Upper lobe of right lung (tissue), 1 donor: ENCODE results near the gene ABCF1. TPM values are rescaled to one million over a fixed set of nuclear protein-coding genes. Genes with fewer than 3 reads are reported as not detected.

Experiments
- ATAC-seq: fragments of 200-7000 bp; cut with Tn5 transposase; one replicate; pipeline ENCODE4 v1.9.1; 2020; ENCODE audit warnings: mild to moderate bottlenecking, moderate library complexity
- DNase-seq: peaks from one replicate; pipeline ENCODE4 v3.0.0-alpha.2; 2020
- H3K27ac ChIP-seq: fragments of 200-600 bp; one replicate; pipeline ENCODE4 v1.8.0; 2022
- H3K27me3 ChIP-seq: fragments of 200-600 bp; one replicate; pipeline ENCODE4 v1.8.0; 2022; ENCODE audit warnings: mild to moderate bottlenecking
- H3K36me3 ChIP-seq: fragments of 200-600 bp; one replicate; pipeline ENCODE4 v1.8.0; 2022
- H3K4me1 ChIP-seq: fragments of 200-600 bp; one replicate; pipeline ENCODE4 v1.8.0; 2022
- H3K4me3 ChIP-seq: fragments of 200-600 bp; one replicate; pipeline ENCODE4 v1.8.0; 2022; ENCODE audit warnings: mild to moderate bottlenecking
- H3K9me3 ChIP-seq: fragments of 200-600 bp; one replicate; pipeline ENCODE4 v1.8.0; 2022
- CTCF ChIP-seq: fragments of 200-600 bp; IDR thresholded peaks from one replicate; pipeline ENCODE4 v1.8.0; 2022; ENCODE audit warnings: antibody characterized with exemption
- intact Hi-C: fragments of 100-400 bp; cut with DNase I; formaldehyde crosslinking; loops from one replicate; pipeline ENCODE4 v1.11.0; 2022
- total RNA-seq: library from RNA; stranded (reverse); fragmentation: NEBNext Ultra II Directional; extraction: Animal tissue kit (Norgen Biotek cat#: 25700); gene quantifications from one replicate; pipeline ENCODE4 v1.2.1, GENCODE V29; 2021
- donor health status: DM: no; HTN: yes; CAD: no; lungs with severe emphysema.

Gene ABCF1
- total RNA-seq, 1 donor from 2014 or later = 42.5 TPM

DNA sequence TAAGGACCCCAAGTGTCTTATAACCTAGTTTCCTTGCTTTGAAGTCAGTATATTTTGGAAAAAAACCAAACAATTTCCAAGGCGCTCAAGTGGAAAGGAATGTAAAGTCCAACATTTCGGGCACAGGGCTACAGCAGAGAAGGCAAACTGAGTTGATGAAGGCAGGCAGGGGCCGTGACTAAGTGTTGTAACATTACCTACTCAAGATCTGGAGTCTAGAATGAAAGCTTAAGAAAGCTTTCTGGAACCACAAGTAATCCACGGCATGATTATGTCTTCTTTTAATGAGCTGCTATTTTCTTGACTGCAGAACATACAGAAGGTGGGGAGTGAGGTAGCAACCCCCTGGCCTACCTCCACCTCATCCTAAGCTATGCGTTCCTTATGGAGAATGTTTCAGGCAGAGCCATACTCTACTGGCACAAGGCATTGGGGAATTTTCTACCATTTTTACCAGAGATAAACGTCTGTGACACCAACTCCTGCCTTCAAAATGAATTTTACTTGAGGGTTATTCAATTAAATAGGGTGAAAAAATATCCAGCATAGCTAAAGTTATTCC lies 41.5 kb downstream of the ABCF1 start:
- H3K27me3 ChIP-seq = no peaks in the 10 kb centered on the region
- DNase-seq = no peak
- H3K27ac ChIP-seq = peak overlapping the region; percentile 20
- intact Hi-C loops = no loop called here
- ATAC-seq = no peak
- peaks cover 30% of the 10 kb centered on the region for H3K4me1 ChIP-seq
- H3K4me3 ChIP-seq = no peak overlapping the region
- no peaks in the 10 kb centered on the region for H3K9me3 ChIP-seq
- TF ChIP-seq CTCF = no peak
- H3K36me3 ChIP-seq = peaks cover 31% of the 10 kb centered on the region

DNA sequence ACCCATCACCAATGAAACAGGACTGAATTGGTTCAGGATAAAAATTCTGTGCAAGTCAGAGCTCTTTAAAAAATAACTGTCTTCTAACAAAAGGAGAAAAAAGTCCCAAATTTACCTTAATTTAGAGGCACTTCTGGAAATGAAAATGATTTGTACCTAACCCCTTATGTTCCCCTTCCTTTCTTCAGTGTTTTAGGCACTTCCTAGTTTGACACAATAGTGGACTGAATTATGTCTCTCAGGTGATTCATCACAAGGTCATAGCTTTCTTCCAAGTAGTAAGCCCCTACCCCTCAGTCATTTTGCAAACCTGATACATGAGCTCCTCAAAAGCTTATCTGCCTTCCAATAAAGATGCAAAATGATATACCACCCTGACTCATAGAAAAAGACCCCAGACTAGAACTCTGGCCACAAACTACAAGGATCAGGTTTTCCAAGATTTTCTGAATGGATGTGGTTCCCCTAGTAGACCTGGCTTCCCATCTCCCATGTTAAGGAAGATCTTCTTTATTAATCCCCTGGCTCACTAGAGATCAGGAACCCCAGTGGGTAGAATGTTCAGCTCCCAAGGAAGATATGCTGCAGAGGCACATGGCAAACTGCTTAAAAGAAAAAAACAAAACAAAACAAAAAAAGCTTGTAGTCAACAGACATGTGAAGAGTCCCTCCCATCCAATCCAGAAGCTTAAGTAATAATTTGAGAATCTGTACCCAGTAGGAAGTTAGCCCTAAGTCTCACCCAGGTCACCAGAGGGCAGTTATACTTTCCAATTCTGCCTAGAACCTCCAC lies 42.2 kb downstream of the ABCF1 start:
- Histone ChIP-seq H3K27me3 (no peaks in the 10 kb centered on the region), H3K36me3 (peaks cover 24% of the 10 kb centered on the region), H3K4me1 (peaks cover 32% of the 10 kb centered on the region), H3K9me3 (no peaks in the 10 kb centered on the region), H3K4me3 (peak overlapping the region; percentile 70), H3K27ac (peak overlapping the region; percentile 99)
- TF ChIP-seq CTCF = no peak
- intact Hi-C loops = no loop called here
- no peak for ATAC-seq
- DNase-seq = no peak

GRCh38 chr6:30614044-30614842 lies 43.0 kb downstream of the ABCF1 start:
- Histone ChIP-seq H3K36me3 (peaks cover 18% of the 10 kb centered on the region), H3K27ac (peak overlapping the region; percentile 99), H3K9me3 (no peaks in the 10 kb centered on the region), H3K4me1 (peaks cover 40% of the 10 kb centered on the region), H3K27me3 (no peaks in the 10 kb centered on the region), H3K4me3 (peak overlapping the region; percentile 70)
- no peak for DNase-seq
- intact Hi-C loops = no loop called here
- ATAC-seq = no peak
- TF ChIP-seq CTCF = no peak

DNA sequence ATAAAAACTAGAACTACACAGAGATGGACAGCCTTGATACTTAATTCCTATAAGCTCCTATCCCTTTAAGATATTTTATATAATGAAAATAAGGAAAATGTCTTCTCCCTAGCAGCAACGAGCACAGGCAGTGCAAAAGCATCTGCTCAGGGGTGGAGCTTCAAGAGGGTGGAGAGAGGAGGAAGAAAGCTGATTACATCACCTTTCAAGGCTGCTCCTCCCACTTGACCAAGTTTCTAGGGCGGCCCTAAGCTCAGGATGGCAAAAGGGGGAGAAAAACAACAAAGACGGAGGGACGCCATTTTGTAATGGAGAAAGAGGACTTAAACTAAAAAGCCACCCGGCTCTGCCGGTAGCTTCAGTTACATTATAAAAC lies 43.6 kb downstream of the ABCF1 start:
- DNase-seq (peak; percentile 79), ATAC-seq (peak; percentile 75)
- Histone ChIP-seq H3K27ac (peak overlapping the region; percentile 99), H3K4me3 (peak overlapping the region; percentile 70), H3K4me1 (peaks cover 40% of the 10 kb centered on the region), H3K36me3 (peaks cover 18% of the 10 kb centered on the region), H3K9me3 (no peaks in the 10 kb centered on the region), H3K27me3 (no peaks in the 10 kb centered on the region)
- intact Hi-C loops = no loop called here
- TF ChIP-seq CTCF = no peak

DNA sequence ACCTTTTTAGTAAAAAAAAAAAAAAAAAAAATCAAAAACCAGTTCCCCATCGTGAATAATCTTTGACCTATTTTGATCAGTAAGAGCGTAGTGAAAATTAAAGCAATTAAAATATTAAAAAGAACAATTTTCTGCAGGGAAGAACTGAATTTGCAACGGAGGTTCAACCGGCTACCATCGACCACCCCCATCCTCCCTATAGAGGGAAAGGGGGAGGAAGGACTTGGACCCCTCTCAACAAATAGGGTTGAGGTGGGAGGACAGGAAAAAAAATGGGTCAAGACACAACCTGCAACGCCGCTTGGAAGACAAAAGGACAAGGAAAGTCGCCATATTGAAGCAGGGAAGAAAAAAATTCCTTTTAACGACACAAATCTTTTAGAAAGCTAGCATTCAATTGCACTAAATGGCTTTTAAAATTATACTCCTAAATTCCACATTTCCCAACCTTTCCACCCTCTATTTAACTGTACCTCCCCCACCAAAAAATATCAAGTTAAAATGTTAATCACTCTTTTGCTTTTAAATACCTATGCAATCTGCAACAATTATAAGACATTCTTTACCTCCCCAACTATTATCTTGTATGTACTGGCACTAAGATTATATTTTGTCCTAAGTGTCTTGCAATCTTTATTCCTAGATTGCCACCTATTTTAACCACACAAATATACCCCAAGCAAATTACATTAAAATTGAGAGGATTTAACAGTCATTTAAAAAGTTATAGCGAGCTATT lies 44.1 kb downstream of the ABCF1 start:
- intact Hi-C loops = no loop called here
- Histone ChIP-seq H3K4me3 (peak overlapping the region; percentile 70), H3K9me3 (no peaks in the 10 kb centered on the region), H3K4me1 (peaks cover 40% of the 10 kb centered on the region), H3K27me3 (no peaks in the 10 kb centered on the region), H3K27ac (peak overlapping the region; percentile 99), H3K36me3 (peaks cover 23% of the 10 kb centered on the region)
- TF ChIP-seq CTCF = no peak
- no peak for DNase-seq
- no peak for ATAC-seq
